Measurements from ENCODE around the gene A1BG. TPM values are rescaled to one million over a fixed set of nuclear protein-coding genes. Genes with fewer than 3 reads are reported as not detected.

The A1BG gene
- total RNA-seq, 1 donor from 2014 or later: 21.8 TPM

GRCh38 chr19:58355908-58356765, 2.8 kb upstream of the A1BG start:
- ATAC-seq (ENCODE audit: low read depth) (peak; percentile 69), DNase-seq (no peak)
- H3K9me3 Mint-ChIP-seq: no peaks in the 10 kb centered on the region
- H3K27ac Mint-ChIP-seq: no peak overlapping the region
- no peak for TF ChIP-seq CTCF (IDR thresholded peaks at IDR 0.05)
- peak overlapping the region; percentile 56 for H3K4me3 Mint-ChIP-seq
- H3K4me1 Mint-ChIP-seq: peaks cover 18% of the 10 kb centered on the region
- ChIA-PET CTCF (no interaction called here), POLR2A (interaction anchor here (0.5 to 1.8 kb wide), 5 partner anchors 9 to 202 kb away, joined by 3 to 14 read pairs (median 4); partner anchors contain the start of gene ZSCAN22)
- intact Hi-C loops (cut with micrococcal nuclease): no loop called here
- H3K36me3 Mint-ChIP-seq (ENCODE audit: low read depth): no peaks in the 10 kb centered on the region
- peaks cover 2% of the 10 kb centered on the region for H3K27me3 Mint-ChIP-seq

GRCh38 chr19:58355215-58355796, 2.0 kb upstream of the A1BG start:
- POLR2A ChIA-PET: interaction anchor here (1.2 to 1.8 kb wide), 2 partner anchors 8 to 30 kb away, joined by 3 to 14 read pairs; no protein-coding TSS in a partner anchor
- no peaks in the 10 kb centered on the region for H3K9me3 Mint-ChIP-seq
- no peak overlapping the region for H3K27ac Mint-ChIP-seq
- H3K4me1 Mint-ChIP-seq: peaks cover 20% of the 10 kb centered on the region
- peak overlapping the region; percentile 28 for H3K4me3 Mint-ChIP-seq
- intact Hi-C loops (cut with micrococcal nuclease): no loop called here
- DNase-seq (no peak), ATAC-seq (ENCODE audit: low read depth) (no peak)
- H3K36me3 Mint-ChIP-seq (ENCODE audit: low read depth): peaks cover 2% of the 10 kb centered on the region
- peaks cover 2% of the 10 kb centered on the region for H3K27me3 Mint-ChIP-seq
- CTCF ChIA-PET: no interaction called here
- TF ChIP-seq CTCF (IDR thresholded peaks at IDR 0.05): no peak

- no peak overlapping the region for H3K27ac Mint-ChIP-seq
- ATAC-seq (ENCODE audit: low read depth) (no peak), DNase-seq (no peak)
- H3K4me1 Mint-ChIP-seq: peaks cover 23% of the 10 kb centered on the region
- TF ChIP-seq CTCF (IDR thresholded peaks at IDR 0.05): no peak
- peaks cover 4% of the 10 kb centered on the region for H3K36me3 Mint-ChIP-seq (ENCODE audit: low read depth)
- H3K4me3 Mint-ChIP-seq: no peak overlapping the region
- intact Hi-C loops (cut with micrococcal nuclease): no loop called here
- peaks cover 2% of the 10 kb centered on the region for H3K27me3 Mint-ChIP-seq
- ChIA-PET POLR2A (interaction anchor here (1.0 kb wide), 1 partner anchor 105 kb away, joined by 3 read pairs; no protein-coding TSS in a partner anchor), CTCF (no interaction called here)
- H3K9me3 Mint-ChIP-seq: no peaks in the 10 kb centered on the region
These were observed 1.3 kb upstream of the A1BG start for GRCh38 chr19:58354478-58355030.

- ChIA-PET POLR2A (interaction anchor here (1.0 kb wide), 1 partner anchor 104 kb away, joined by 3 read pairs; no protein-coding TSS in a partner anchor), CTCF (no interaction called here)
- Mint-ChIP-seq H3K4me1 (peaks cover 25% of the 10 kb centered on the region), H3K36me3 (ENCODE audit: low read depth) (peaks cover 6% of the 10 kb centered on the region), H3K9me3 (no peaks in the 10 kb centered on the region), H3K4me3 (no peak overlapping the region), H3K27ac (no peak overlapping the region), H3K27me3 (no peaks in the 10 kb centered on the region)
- TF ChIP-seq CTCF (IDR thresholded peaks at IDR 0.05): no peak
- ATAC-seq (ENCODE audit: low read depth): no peak
- intact Hi-C loops (cut with micrococcal nuclease): no loop called here
- no peak for DNase-seq
These were observed 605 bp upstream of the A1BG start for GRCh38 chr19:58353717-58354477.

Data from activated B cell treated with CpG ODN at 0.5 μM for 24 hours (primary cell).